GM18868 (cell line): Measurements from ENCODE around the gene BLVRA.
"Not testable (repeated sequence)": the region's sequence is repeated elsewhere in the genome, so short reads cannot be mapped to it uniquely, and the experiment has no call there.

ENCODE experiments used
- ATAC-seq: cut with Tn5 transposase; IDR thresholded peaks from one replicate; pipeline ENCODE4 v1.9.1; 2021; ENCODE audit warnings: mild to moderate bottlenecking, moderate library complexity; ENCODE audit not compliant: unreplicated experiment

Gene BLVRA

GRCh38 chr7:43799605-43800004, 41.1 kb downstream of the BLVRA start:
- no peak for ATAC-seq

- no peak for ATAC-seq
Measured at GRCh38 chr7:43803865-43804264, 45.4 kb downstream of the BLVRA start.

- no peak for ATAC-seq
Measured at GRCh38 chr7:43808410-43808809, 49.9 kb downstream of the BLVRA start.

- not testable (repeated sequence) for ATAC-seq
Measured at GRCh38 chr7:43810195-43810941, 51.9 kb downstream of the BLVRA start.

GRCh38 chr7:43815373-43815772, 56.9 kb downstream of the BLVRA start:
- ATAC-seq: no peak

GRCh38 chr7:43816046-43816797, 57.7 kb downstream of the BLVRA start:
- ATAC-seq: not testable (repeated sequence)

GRCh38 chr7:43823425-43823824, 64.9 kb downstream of the BLVRA start:
- ATAC-seq: not testable (repeated sequence)

- ATAC-seq: no peak
Measured at GRCh38 chr7:43823941-43824340, 65.5 kb downstream of the BLVRA start.

GRCh38 chr7:43824513-43824912, 66.0 kb downstream of the BLVRA start:
- ATAC-seq: not testable (repeated sequence)

GRCh38 chr7:43824963-43825362, 66.5 kb downstream of the BLVRA start:
- ATAC-seq: no peak

- no peak for ATAC-seq
Measured at GRCh38 chr7:43825391-43825808, 66.9 kb downstream of the BLVRA start.

- not testable (repeated sequence) for ATAC-seq
Measured at GRCh38 chr7:43830917-43831316, 72.4 kb downstream of the BLVRA start.

GRCh38 chr7:43834463-43835251, 76.2 kb downstream of the BLVRA start:
- ATAC-seq: peak; percentile 33

GRCh38 chr7:43838201-43838658, 79.8 kb downstream of the BLVRA start:
- ATAC-seq: no peak

GRCh38 chr7:43843296-43843695, 84.8 kb downstream of the BLVRA start:
- no peak for ATAC-seq

GRCh38 chr7:43844257-43844656, 85.8 kb downstream of the BLVRA start:
- no peak for ATAC-seq

- ATAC-seq: no peak
Measured at GRCh38 chr7:43844662-43845061, 86.2 kb downstream of the BLVRA start.

- ATAC-seq: no peak
Measured at GRCh38 chr7:43847496-43847895, 89.0 kb downstream of the BLVRA start.

GRCh38 chr7:43849047-43849446, 90.6 kb downstream of the BLVRA start:
- ATAC-seq: no peak

- no peak for ATAC-seq
Measured at GRCh38 chr7:43850348-43851116, 92.1 kb downstream of the BLVRA start.

- no peak for ATAC-seq
Measured at GRCh38 chr7:43851805-43852204, 93.3 kb downstream of the BLVRA start.
